HepG2 (cell line): ENCODE data around the gene VAC14. TPM values are rescaled to one million over a fixed set of nuclear protein-coding genes. Genes with fewer than 3 reads are reported as not detected.

Experiments
- ATAC-seq: fragments of 200-7000 bp; cut with Tn5 transposase; 3 replicates; pipeline ENCODE4 v1.9.1; 2020; ENCODE audit warnings: mild to moderate bottlenecking, moderate library complexity
- BruUV-seq: library from RNA; stranded (reverse); fragments of 400-500 nt; replicated peaks from 2 replicates; lab custom pipeline; 2021; lab: Mats Ljungman, UMichigan
- CTCF ChIA-PET: fragments of 300-600 bp; formaldehyde crosslinking; extraction: SDS; loops from one replicate; lab custom pipeline; 2021; ENCODE audit warnings: low total read pairs, inconsistent platforms, low intra/inter-chr PET ratio; lab: Yijun Ruan, JAX
- POLR2A ChIA-PET: fragments of 350-600 bp; sonication (Branson Sonifier 250); formaldehyde crosslinking; loops from one replicate; lab custom pipeline; 2020; ENCODE audit warnings: antibody characterized with exemption, inconsistent platforms; lab: Yijun Ruan, JAX
- DNase-seq: peaks from one replicate; pipeline ENCODE4 v3.0.0-alpha.2; 2015; ENCODE audit warnings: low spot score
- FAIRE-seq: peaks from 3 replicates; lab custom pipeline; 2011; peaks lifted over from hg19 to GRCh38; lab: Jason Lieb, UNC
- H2AFZ ChIP-seq: one replicate; pipeline ENCODE4 v1.6.1; 2011; ENCODE audit warnings: low read length, inconsistent platforms
- H3K27ac ChIP-seq: fragments of 300-600 bp; 3 replicates; pipeline ENCODE4 v1.8.0; 2011; ENCODE audit warnings: mixed run types, mild to moderate bottlenecking, mixed read lengths, low read length, inconsistent platforms; ENCODE audit not compliant: insufficient read depth; ENCODE audit errors: extremely low read length
- H3K27me3 ChIP-seq, 2 experiments: fragments of 200-600 bp in 1 of 2; 2 replicates in 1 of 2; 3 replicates in 1 of 2; pipeline versions ENCODE4 v1.6.0 to v1.8.0; 2011; ENCODE audit warnings: low read length in 2 of 2, mild to moderate bottlenecking in 2 of 2, moderate library complexity in 2 of 2, inconsistent platforms in 1 of 2; ENCODE audit not compliant: insufficient read depth in 2 of 2, control insufficient read depth in 1 of 2
- H3K36me3 ChIP-seq, 2 experiments: fragments of 200-600 bp in 1 of 2; replicated peaks in 1 of 2; 2 replicates in 1 of 2; 3 replicates in 1 of 2; pipeline versions ENCODE4 v1.5.1 to v1.8.0; 2011; ENCODE audit warnings: low read length in 2 of 2, inconsistent platforms in 1 of 2; ENCODE audit not compliant: insufficient read depth in 2 of 2, control insufficient read depth in 1 of 2
- H3K4me1 ChIP-seq: 2 replicates; pipeline ENCODE4 v1.5.1; 2012; ENCODE audit warnings: low read length, inconsistent platforms; ENCODE audit not compliant: insufficient read depth
- H3K4me2 ChIP-seq: 2 replicates; pipeline ENCODE4 v1.6.0; 2011; ENCODE audit warnings: low read depth, low read length, inconsistent platforms
- H3K4me3 ChIP-seq, 3 experiments: fragments of 200-600 bp in 1 of 3; sonication (generic), shearing (Covaris generic) in 1 of 3; replicated peaks in 1 of 3; 2 replicates each; pipeline ENCODE4 v1.5.1; 2011 to 2016; ENCODE audit warnings: low read length in 3 of 3, inconsistent platforms in 2 of 3, low read depth in 2 of 3, mild to moderate bottlenecking in 2 of 3, control low read depth in 1 of 3, mixed read lengths in 1 of 3; ENCODE audit not compliant: insufficient read depth in 1 of 3
- H3K79me2 ChIP-seq: one replicate; pipeline ENCODE4 v1.6.1; 2011; ENCODE audit warnings: low read length, inconsistent platforms; ENCODE audit not compliant: insufficient read depth
- H3K9ac ChIP-seq: 2 replicates; pipeline ENCODE4 v1.6.0; 2011; ENCODE audit warnings: mild to moderate bottlenecking, low read depth, low read length, inconsistent platforms; ENCODE audit not compliant: insufficient read depth
- H3K9me3 ChIP-seq: 2 replicates; pipeline ENCODE4 v1.5.1; 2012; ENCODE audit warnings: mild to moderate bottlenecking, low read length
- H4K20me1 ChIP-seq: 2 replicates; pipeline ENCODE4 v1.6.0; 2011; ENCODE audit warnings: inconsistent platforms, mild to moderate bottlenecking, low read length, moderate library complexity; ENCODE audit not compliant: insufficient read depth
- BORCS8-MEF2B ChIP-seq: sonication (generic); formaldehyde crosslinking; IDR thresholded peaks from 2 replicates; pipeline ENCODE4 v1.8.0; 2022; ENCODE audit warnings: mild to moderate bottlenecking, missing genetic modification reagents
- HIVEP1 ChIP-seq: sonication (generic); formaldehyde crosslinking; IDR thresholded peaks from 2 replicates; pipeline ENCODE4 v1.4.0; 2020; ENCODE audit warnings: mild to moderate bottlenecking, missing genetic modification reagents
- MBD4 ChIP-seq: IDR thresholded peaks from 2 replicates; pipeline ENCODE4 v1.6.1; 2012; ENCODE audit warnings: low read length, inconsistent platforms, borderline replicate concordance
- NFKBIZ ChIP-seq: IDR thresholded peaks from 2 replicates; pipeline ENCODE4 v1.6.1; 2018; ENCODE audit warnings: missing genetic modification reagents, missing compliant biosample characterization
- ZNF263 ChIP-seq: sonication (generic); formaldehyde crosslinking; IDR thresholded peaks from 2 replicates; pipeline ENCODE4 v1.4.0; 2020; ENCODE audit warnings: missing genetic modification reagents
- ZNF383 ChIP-seq: sonication (generic); formaldehyde crosslinking; IDR thresholded peaks from 2 replicates; pipeline ENCODE4 v1.4.0; 2020; ENCODE audit warnings: missing genetic modification reagents, mild to moderate bottlenecking, borderline replicate concordance
- ZNF501 ChIP-seq: sonication (generic); formaldehyde crosslinking; IDR thresholded peaks from 2 replicates; pipeline ENCODE4 v1.5.1; 2020; ENCODE audit warnings: mild to moderate bottlenecking, moderate library complexity, missing genetic modification reagents
- ZNF512B ChIP-seq: sonication (generic); formaldehyde crosslinking; IDR thresholded peaks from 2 replicates; pipeline ENCODE4 v1.5.1; 2020; ENCODE audit warnings: missing genetic modification reagents, mild to moderate bottlenecking, borderline replicate concordance
- ZNF558 ChIP-seq: sonication (generic); formaldehyde crosslinking; IDR thresholded peaks from 2 replicates; pipeline ENCODE4 v1.9.0; 2022; ENCODE audit warnings: mild to moderate bottlenecking, missing genetic modification reagents, borderline replicate concordance
- ZSCAN25 ChIP-seq: sonication (generic); formaldehyde crosslinking; IDR thresholded peaks from 2 replicates; pipeline ENCODE4 v1.8.0; 2022; ENCODE audit warnings: mild to moderate bottlenecking, missing genetic modification reagents
- WGBS: methylation state at CpG from one replicate; pipeline ENCODE4 v1.1.6; 2017; ENCODE audit warnings: low lambda C conversion rate; 5-methylcytosine and 5-hydroxymethylcytosine counted together
- in situ Hi-C: cut with HindIII; loops from 2 replicates; pipeline ENCODE4 v1.10.0; 2017; ENCODE audit warnings: low pct_unique_long_range_greater_than_20kb; ENCODE audit not compliant: extremely low pct_ligation_motif_present
- intact Hi-C: fragments of 100-400 bp; cut with micrococcal nuclease; formaldehyde crosslinking; loops from one replicate; pipeline ENCODE4 v1.10.0; 2022; ENCODE audit not compliant: unreplicated experiment
- polyA plus RNA-seq, 8 experiments: library from polyadenylated mRNA; depleted of rRNA in 3 of 8; stranded (reverse) in 7 of 8; unstranded in 1 of 8; fragments of >200 nt; fragmentation: Illumina TruSeq in 4 of 8; extraction: Trizol in 4 of 8; gene quantifications; 2 replicates each; pipeline versions ENCODE4 v1.2.1 to v1.2.3, GENCODE V29; 2011 to 2016; ENCODE audit warnings: low read depth in 4 of 8, missing spikeins in 1 of 8, mixed read lengths in 1 of 8; ENCODE audit not compliant: insufficient read depth in 1 of 8
- total RNA-seq, 5 experiments: library from RNA; depleted of rRNA; stranded (reverse); fragments of >200 nt; fragmentation: Illumina TruSeq; extraction: Trizol; gene quantifications; 2 replicates each; pipeline ENCODE4 v1.2.3, GENCODE V29; 2016; ENCODE audit warnings: low read depth in 1 of 5
- TF ChIP-seq, protein P1 (sequence below): sonication (generic); formaldehyde crosslinking; IDR thresholded peaks from 2 replicates; pipeline ENCODE4 v1.8.1; 2023; ENCODE audit warnings: mild to moderate bottlenecking, missing genetic modification reagents
- TF ChIP-seq, protein P2 (sequence below): sonication (generic); formaldehyde crosslinking; IDR thresholded peaks from 2 replicates; pipeline ENCODE4 v1.4.0; 2020; ENCODE audit warnings: mild to moderate bottlenecking, missing genetic modification reagents

Gene VAC14
- total and polyA plus RNA-seq, 2 of the 13 experiments (the other 11 are each of a cell fraction or from before 2014, with no cell fraction given), result 23.5 to 24.6 TPM

DNA sequence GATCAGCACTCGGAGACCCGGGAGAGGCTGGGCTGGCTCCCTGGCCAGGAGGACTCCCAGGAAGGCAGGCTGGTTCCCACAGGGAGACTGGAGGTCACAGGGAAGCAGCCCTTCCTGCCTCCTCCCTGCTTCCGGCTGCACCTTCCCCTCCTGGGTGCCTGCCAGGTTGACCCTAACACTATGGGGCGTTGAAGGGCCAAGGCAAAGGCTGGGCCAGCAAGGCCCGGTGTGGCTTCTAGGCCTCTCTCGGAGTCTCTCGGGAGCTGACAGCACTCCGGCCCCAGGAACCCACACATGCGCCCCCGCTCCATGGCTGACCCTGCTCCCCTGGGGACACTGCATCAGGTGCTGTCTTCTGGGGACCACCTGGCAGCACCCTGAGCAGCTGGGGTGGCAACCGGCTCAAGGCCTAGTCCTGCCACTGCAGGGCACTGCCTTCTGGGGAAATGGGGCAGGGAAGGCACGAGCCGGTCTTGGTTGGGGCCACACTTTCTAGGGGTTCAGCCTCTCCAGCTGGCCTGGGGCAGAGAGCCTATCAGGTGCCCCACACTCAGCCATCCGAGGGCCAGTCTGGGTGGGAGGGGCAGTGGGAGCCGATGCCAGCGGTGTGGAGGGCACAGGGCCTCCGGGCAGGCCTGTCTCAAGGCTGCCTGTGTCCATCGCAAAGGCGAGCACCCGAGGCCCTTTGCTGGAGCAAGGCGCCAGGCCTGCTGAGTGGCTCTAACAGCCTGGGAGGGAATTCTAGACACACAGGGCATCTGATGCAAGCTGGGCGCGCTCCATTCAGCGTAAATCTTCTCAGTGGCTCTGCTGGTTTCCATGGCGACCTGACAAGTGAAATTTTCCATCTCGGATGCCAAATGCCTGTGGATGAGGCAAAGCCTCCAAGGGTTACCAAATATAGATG is 109.5 kb downstream of the VAC14 start (continued):
- TF ChIP-seq ZNF512B (CRISPR knock-in tag), result no peak
- peak; percentile 95 for TF ChIP-seq ZSCAN25 (CRISPR knock-in tag)
- TF ChIP-seq ZNF263 (CRISPR knock-in tag), result peak; percentile 84

DNA sequence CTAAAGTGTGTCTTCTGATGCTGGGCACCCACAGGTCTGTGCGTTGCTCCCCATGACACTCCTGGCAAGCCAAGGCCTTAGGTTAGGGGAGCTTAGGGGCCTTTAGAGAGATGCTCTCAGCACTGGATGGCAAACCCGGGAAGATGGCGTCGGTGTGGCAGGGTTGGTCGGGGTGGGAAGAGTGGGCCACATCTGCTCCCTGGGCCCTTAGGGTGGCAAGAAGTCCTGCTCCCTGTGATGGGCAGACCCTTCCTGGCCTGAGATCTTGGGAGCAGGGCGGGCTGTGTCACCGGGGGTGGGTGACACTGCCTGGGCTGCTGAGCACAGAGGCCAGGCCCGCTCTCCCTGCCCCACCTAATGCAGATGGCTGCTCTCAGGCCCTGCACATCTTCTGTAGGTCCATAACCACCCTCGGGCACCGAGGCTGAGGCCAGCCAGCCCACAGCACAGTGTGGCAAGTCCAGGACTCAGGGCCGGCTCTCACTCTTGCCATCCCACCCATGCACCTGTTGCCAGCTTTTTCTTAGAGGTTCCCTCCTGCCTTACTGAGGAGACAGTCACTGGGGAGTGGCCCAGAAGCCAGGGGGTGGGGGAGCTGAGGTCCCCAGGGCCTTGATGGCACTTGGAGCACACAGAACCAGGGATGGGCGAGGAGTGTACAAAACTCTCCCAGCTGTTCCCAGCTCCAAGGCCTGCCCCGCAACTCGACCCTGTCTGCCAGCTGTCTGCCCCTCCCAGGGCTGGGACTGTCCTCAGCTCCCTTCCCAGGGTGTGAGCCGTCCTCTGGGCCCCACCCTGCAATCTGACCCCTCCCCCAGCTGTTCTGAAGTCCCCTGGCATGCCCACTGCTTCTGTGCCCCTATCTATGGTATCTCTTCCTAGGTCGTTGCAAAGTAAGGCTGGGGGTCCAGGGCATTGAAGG is 110.7 kb downstream of the VAC14 start:
- 82% methylated on average over 10 of the region's 16 CpGs for WGBS
- BruUV-seq, result no TSS peak
- CTCF ChIA-PET, result no interaction called here
- peak overlapping the region; percentile 67; the same call in 1 of the 2 replicates for H3K4me2 ChIP-seq
- peak; percentile 1; the same call in 2 of the 3 replicates for ATAC-seq
- peaks cover 3% of the 10 kb centered on the region for H3K79me2 ChIP-seq
- no peak for DNase-seq
- intact Hi-C loops, result no loop called here
- H3K27ac ChIP-seq, result peak overlapping the region; percentile 51
- no peak for FAIRE-seq
- H3K4me1 ChIP-seq, result peaks cover 82% of the 10 kb centered on the region
- no peak overlapping the region for H2AFZ ChIP-seq
- no peaks in the 10 kb centered on the region for H3K9me3 ChIP-seq
- 0 out of 5 replicates have a peak, but pooled peaks cover 0 to 3% of the 10 kb centered on the region in 2 experiments for H3K36me3 ChIP-seq
- peak overlapping the region; percentile 4; the same call in 1 of the 2 replicates for H3K9ac ChIP-seq
- no peaks in the 10 kb centered on the region for H4K20me1 ChIP-seq
- in situ Hi-C loops, result loop anchor here (5.0 kb wide), 1 partner anchor 37 kb away; no protein-coding TSS in a partner anchor
- no peaks in the 10 kb centered on the region for H3K27me3 ChIP-seq
- H3K4me3 ChIP-seq, result no peak overlapping the region
- POLR2A ChIA-PET, result interaction anchor here (1.0 to 18.7 kb wide), 10 partner anchors 8 to 81 kb away, joined by 3 to 536 read pairs (median 21); no protein-coding TSS in a partner anchor
- no peak for TF ChIP-seq MBD4
- TF ChIP-seq, protein P1, sequence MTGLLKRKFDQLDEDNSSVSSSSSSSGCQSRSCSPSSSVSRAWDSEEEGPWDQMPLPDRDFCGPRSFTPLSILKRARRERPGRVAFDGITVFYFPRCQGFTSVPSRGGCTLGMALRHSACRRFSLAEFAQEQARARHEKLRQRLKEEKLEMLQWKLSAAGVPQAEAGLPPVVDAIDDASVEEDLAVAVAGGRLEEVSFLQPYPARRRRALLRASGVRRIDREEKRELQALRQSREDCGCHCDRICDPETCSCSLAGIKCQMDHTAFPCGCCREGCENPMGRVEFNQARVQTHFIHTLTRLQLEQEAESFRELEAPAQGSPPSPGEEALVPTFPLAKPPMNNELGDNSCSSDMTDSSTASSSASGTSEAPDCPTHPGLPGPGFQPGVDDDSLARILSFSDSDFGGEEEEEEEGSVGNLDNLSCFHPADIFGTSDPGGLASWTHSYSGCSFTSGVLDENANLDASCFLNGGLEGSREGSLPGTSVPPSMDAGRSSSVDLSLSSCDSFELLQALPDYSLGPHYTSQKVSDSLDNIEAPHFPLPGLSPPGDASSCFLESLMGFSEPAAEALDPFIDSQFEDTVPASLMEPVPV (CRISPR knock-in tag), result no peak
- TF ChIP-seq, protein P2, sequence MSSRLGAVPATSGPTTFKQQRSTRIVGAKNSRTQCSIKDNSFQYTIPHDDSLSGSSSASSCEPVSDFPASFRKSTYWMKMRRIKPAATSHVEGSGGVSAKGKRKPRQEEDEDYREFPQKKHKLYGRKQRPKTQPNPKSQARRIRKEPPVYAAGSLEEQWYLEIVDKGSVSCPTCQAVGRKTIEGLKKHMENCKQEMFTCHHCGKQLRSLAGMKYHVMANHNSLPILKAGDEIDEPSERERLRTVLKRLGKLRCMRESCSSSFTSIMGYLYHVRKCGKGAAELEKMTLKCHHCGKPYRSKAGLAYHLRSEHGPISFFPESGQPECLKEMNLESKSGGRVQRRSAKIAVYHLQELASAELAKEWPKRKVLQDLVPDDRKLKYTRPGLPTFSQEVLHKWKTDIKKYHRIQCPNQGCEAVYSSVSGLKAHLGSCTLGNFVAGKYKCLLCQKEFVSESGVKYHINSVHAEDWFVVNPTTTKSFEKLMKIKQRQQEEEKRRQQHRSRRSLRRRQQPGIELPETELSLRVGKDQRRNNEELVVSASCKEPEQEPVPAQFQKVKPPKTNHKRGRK (CRISPR knock-in tag), result 0 out of 2 replicates have a peak, but pooled peaks have one; percentile 46
- 0 out of 2 replicates have a peak, but pooled peaks have one; percentile 13 for TF ChIP-seq BORCS8-MEF2B (CRISPR knock-in tag)
- TF ChIP-seq NFKBIZ (CRISPR knock-in tag), result no peak; the same call in 1 of the 2 replicates
- TF ChIP-seq ZNF501, result peak; percentile 32; the same call in 1 of the 2 replicates
- TF ChIP-seq HIVEP1, result 0 out of 2 replicates have a peak, but pooled peaks have one; percentile 27
- no peak for TF ChIP-seq ZNF558 (CRISPR knock-in tag)
- no peak for TF ChIP-seq ZNF383
